Measurements from ENCODE around the gene ATF7. TPM values are rescaled to one million over a fixed set of nuclear protein-coding genes. Genes with fewer than 3 reads are reported as not detected.

The ATF7 gene
- total and polyA plus RNA-seq, 9 of the 15 experiments (the other 6 are each of a cell fraction or from before 2014, with no cell fraction given) = 10.6 to 30.4 (median 20.7) TPM

GRCh38 chr12:53501615-53502181 is 124.5 kb downstream of the ATF7 start (continued):
- TF ChIP-seq E2F6 (IDR thresholded peaks at IDR 0.05; ENCODE audit: borderline replicate concordance in 1 of 2, extremely low read depth in 1 of 2, insufficient read depth in 1 of 2, insufficient read length in 1 of 2, low read depth in 1 of 2, low read length in 1 of 2, poor library complexity in 1 of 2, severe bottlenecking in 1 of 2) = peak in 1 of 2 experiments; percentile 0

- Histone ChIP-seq H2AFZ (ENCODE audit: low read depth, low read length) (peak within 1 kb of the TSS; percentile 99), H4K20me1 (replicated peaks; ENCODE audit: control insufficient read depth, insufficient read depth, low read length) (no peaks in the 10 kb centered on the region), H3K4me1 (replicated peaks in 1 of 2; ENCODE audit: control insufficient read depth in 2 of 2, insufficient read depth in 2 of 2, low read length in 2 of 2) (peaks cover 33 to 47% of the 10 kb centered on the region in 2 experiments; a peak in 4 of 5 replicates), H3K79me2 (ENCODE audit: control insufficient read depth, insufficient read depth, low read length) (peaks cover 27% of the 10 kb centered on the region), H3K9me3 (replicated peaks; ENCODE audit: control insufficient read depth, insufficient read depth, low read depth, low read length) (no peaks in the 10 kb centered on the region), H3K27me3 (ENCODE audit: control insufficient read depth in 2 of 2, insufficient read depth in 2 of 2, low read length in 2 of 2) (no peaks in the 10 kb centered on the region), H3K9ac (ENCODE audit: insufficient read depth in 1 of 2, low read depth in 2 of 2, low read length in 2 of 2) (peak within 1 kb of the TSS; percentile 97 to 99), H3K27ac (ENCODE audit: extremely low read depth, low read depth, low read length) (peak within 1 kb of the TSS; percentile 97), H3K4me3 (peak within 1 kb of the TSS; percentile 79), H3K4me2 (ENCODE audit: insufficient read depth, low read length) (peak within 1 kb of the TSS; percentile 100), H3K9me1 (ENCODE audit: control insufficient read depth, insufficient read depth, low read length) (no peaks in the 10 kb centered on the region), H3K36me3 (ENCODE audit: control insufficient read depth, insufficient read depth, low read length) (peaks cover 29% of the 10 kb centered on the region; the same call in 2 of the 3 replicates)
- DNase-seq (ENCODE audit: extremely low read depth in 1 of 4, low spot score in 3 of 4) (peak; percentile 85 to 98 (median 88)), ATAC-seq (peak; percentile 86), FAIRE-seq (peak; percentile 100)
- BruUV-seq (replicated peaks) = no TSS peak
- WGBS (ENCODE audit: insufficient coverage, low coverage, missing lambda C conversion rate) = under 1% methylated on average over 65 of the region's 74 CpGs
- ChIA-PET POLR2A (interaction anchor here (0.6 to 2.7 kb wide), 44 partner anchors 10 to 422 kb away, joined by 3 to 24 read pairs (median 4); partner anchors contain the start of genes AAAS, PFDN5, SP1 and SPRYD3), CTCF (ENCODE audit: low intra/inter-chr PET ratio) (interaction anchor here (1.4 kb wide), 1 partner anchor 176 kb away, joined by 3 read pairs; no protein-coding TSS in a partner anchor)
- in situ Hi-C loops (cut with MboI) (loop anchor here (10.0 kb wide), 1 partner anchor 176 kb away; the partner anchor contains the start of gene AAAS), intact Hi-C loops (cut with micrococcal nuclease) (loop anchor here (1.0 to 10.0 kb wide), 2 partner anchors 176 to 436 kb away; no protein-coding TSS in a partner anchor)
- TF ChIP-seq ZKSCAN8 (CRISPR knock-in tag; IDR thresholded peaks at IDR 0.05) (no peak; the same call in 1 of the 2 replicates), ZNF639 (CRISPR knock-in tag; conservative IDR thresholded peaks at IDR 0.05 in 1 of 2, IDR thresholded peaks at IDR 0.05 in 1 of 2) (peak in 1 of 2 experiments; percentile 95; a peak in 2 of 4 replicates), ETV1 (tag; conservative IDR thresholded peaks at IDR 0.05; ENCODE audit: low read depth) (no peak), HOXB6 (CRISPR knock-in tag; IDR thresholded peaks at IDR 0.05; ENCODE audit: borderline replicate concordance) (no peak), TSC22D4 (tag; IDR thresholded peaks at IDR 0.05) (no peak), HNRNPL (IDR thresholded peaks at IDR 0.05; ENCODE audit: low read depth, low read length) (0 out of 2 replicates have a peak, but pooled peaks have one; percentile 46)
- TF ChIP-seq, protein P1, sequence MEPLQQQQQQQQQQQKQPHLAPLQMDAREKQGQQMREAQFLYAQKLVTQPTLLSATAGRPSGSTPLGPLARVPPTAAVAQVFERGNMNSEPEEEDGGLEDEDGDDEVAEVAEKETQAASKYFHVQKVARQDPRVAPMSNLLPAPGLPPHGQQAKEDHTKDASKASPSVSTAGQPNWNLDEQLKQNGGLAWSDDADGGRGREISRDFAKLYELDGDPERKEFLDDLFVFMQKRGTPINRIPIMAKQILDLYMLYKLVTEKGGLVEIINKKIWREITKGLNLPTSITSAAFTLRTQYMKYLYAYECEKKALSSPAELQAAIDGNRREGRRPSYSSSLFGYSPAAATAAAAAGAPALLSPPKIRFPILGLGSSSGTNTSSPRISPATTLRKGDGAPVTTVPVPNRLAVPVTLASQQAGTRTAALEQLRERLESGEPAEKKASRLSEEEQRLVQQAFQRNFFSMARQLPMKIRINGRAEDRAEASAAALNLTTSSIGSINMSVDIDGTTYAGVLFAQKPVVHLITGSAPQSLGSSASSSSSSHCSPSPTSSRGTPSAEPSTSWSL (CRISPR knock-in tag; IDR thresholded peaks at IDR 0.05; ENCODE audit: borderline replicate concordance) = peak; percentile 86; the same call in 1 of the 2 replicates
- TF ChIP-seq, protein P2, sequence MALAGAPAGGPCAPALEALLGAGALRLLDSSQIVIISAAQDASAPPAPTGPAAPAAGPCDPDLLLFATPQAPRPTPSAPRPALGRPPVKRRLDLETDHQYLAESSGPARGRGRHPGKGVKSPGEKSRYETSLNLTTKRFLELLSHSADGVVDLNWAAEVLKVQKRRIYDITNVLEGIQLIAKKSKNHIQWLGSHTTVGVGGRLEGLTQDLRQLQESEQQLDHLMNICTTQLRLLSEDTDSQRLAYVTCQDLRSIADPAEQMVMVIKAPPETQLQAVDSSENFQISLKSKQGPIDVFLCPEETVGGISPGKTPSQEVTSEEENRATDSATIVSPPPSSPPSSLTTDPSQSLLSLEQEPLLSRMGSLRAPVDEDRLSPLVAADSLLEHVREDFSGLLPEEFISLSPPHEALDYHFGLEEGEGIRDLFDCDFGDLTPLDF (CRISPR knock-in tag; IDR thresholded peaks at IDR 0.05) = peak; percentile 69
These were observed 125.2 kb downstream of the ATF7 start, which contains the start of gene TARBP2 for GRCh38 chr12:53500776-53501614. TARBP2 (plus strand) TSS chr12:53501283; CDS start chr12:53501409, 126 bp downstream.

Measured in K562 (cell line).